Activated naive CD8-positive, alpha-beta T cell treated with anti-CD3 and anti-CD28 coated beads, Interleukin-2, amount 10 ng/mL, durations not matched to agents 7 days and 5 days (primary cell): Measurements from ENCODE around the gene COL4A6. TPM values are rescaled to one million over a fixed set of nuclear protein-coding genes. Genes with fewer than 3 reads are reported as not detected.
"Not testable (repeated sequence)": the region's sequence is repeated elsewhere in the genome, so short reads cannot be mapped to it uniquely, and the experiment has no call there.

ENCODE experiments used
- ATAC-seq: fragments of 150-1000 bp; cut with Tn5 transposase; one replicate; pipeline ENCODE4 v1.10.0; 2021; ENCODE audit warnings: low read depth, moderate library complexity
- POLR2A ChIA-PET: fragments of 350-600 bp; sonication (Branson Sonifier 250); formaldehyde crosslinking; loops from one replicate; lab custom pipeline; 2021; ENCODE audit warnings: antibody characterized with exemption; lab: Charles Lee
- DNase-seq: peaks from one replicate; pipeline ENCODE4 v3.0.0; 2021
- H3K27ac Mint-ChIP-seq: one replicate; pipeline ENCODE4 v1.8.0; 2022; ENCODE audit warnings: mild to moderate bottlenecking, mixed read lengths
- H3K27me3 Mint-ChIP-seq: one replicate; pipeline ENCODE4 v1.8.0; 2022; ENCODE audit warnings: mild to moderate bottlenecking, moderate library complexity, mixed read lengths
- H3K36me3 Mint-ChIP-seq: one replicate; pipeline ENCODE4 v1.8.0; 2021; ENCODE audit warnings: mild to moderate bottlenecking, mixed read lengths
- H3K4me1 Mint-ChIP-seq: one replicate; pipeline ENCODE4 v1.8.0; 2021; ENCODE audit warnings: mixed read lengths
- H3K4me3 Mint-ChIP-seq: one replicate; pipeline ENCODE4 v1.8.0; 2022; ENCODE audit warnings: mild to moderate bottlenecking, moderate library complexity, mixed read lengths
- H3K9me3 Mint-ChIP-seq: one replicate; pipeline ENCODE4 v1.8.0; 2021; ENCODE audit warnings: mixed read lengths
- total RNA-seq, 2 experiments: library from RNA; stranded (reverse); gene quantifications; one replicate each; pipeline ENCODE4 v1.2.3, GENCODE V29; 2021

COL4A6 gene
- not detected for total RNA-seq

DNA sequence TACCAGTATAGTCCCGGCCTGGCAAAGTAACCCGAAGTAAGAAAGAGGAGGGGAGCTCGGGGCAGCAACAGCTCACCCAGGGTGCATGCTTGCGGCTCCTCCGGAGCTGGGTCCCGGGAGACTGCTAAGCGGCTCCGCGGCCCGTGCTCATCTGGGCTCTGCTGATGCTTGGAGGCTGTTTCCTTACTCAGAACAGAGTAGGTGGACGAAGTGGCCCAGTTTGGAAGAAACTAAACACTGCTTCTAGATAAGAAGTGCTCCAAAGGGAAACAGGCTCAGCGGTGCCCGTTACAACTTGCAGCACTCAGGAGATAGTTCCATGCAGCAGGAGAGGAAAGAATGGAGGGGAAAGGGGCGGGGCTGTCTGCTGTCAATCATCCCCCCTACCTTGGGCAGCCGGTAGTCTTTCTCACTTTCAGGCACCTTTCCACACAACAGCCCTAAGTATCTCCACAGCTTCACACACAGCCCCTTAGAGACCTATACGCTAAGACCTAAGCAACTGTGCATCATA, at the start of gene COL4A6:
TSS of gene COL4A6 (minus strand) at position 313 of the 514 bp plus-strand sequence. CDS start at position 87, 226 bp downstream.
- peaks cover 1% of the 10 kb centered on the region for H3K4me1 Mint-ChIP-seq
- H3K4me3 Mint-ChIP-seq: no peak within 1 kb of the TSS
- POLR2A ChIA-PET: no interaction called here
- ATAC-seq (no peak), DNase-seq (no peak)
- no peak within 1 kb of the TSS for H3K27ac Mint-ChIP-seq
- no peaks in the 10 kb centered on the region for H3K36me3 Mint-ChIP-seq
- H3K9me3 Mint-ChIP-seq: no peaks in the 10 kb centered on the region
- peaks cover 27% of the 10 kb centered on the region for H3K27me3 Mint-ChIP-seq

DNA sequence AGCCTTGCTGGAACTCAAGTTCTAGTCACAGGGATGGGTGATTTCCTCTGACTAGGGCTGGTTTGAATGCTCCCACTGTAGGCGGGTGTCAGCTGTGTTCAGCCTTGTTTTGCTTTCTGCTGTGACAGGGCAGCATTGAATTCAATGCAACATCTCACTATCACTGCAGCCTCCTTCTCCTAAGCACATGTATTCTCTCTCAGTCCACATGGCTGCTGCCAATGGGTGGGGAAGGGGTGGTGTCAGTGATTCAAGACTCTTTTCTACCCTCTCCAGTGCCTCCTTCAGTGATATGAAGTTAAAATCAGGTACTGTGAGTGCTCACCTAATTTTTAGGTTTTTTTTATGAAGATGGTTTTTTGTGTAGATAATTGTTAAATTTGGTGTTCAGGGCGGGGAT, 47.7 kb upstream of the COL4A6 start:
- DNase-seq (no peak), ATAC-seq (no peak)
- no peak overlapping the region for H3K27ac Mint-ChIP-seq
- POLR2A ChIA-PET: no interaction called here
- H3K4me3 Mint-ChIP-seq: no peak overlapping the region
- no peaks in the 10 kb centered on the region for H3K27me3 Mint-ChIP-seq
- peaks cover 1% of the 10 kb centered on the region for H3K9me3 Mint-ChIP-seq
- H3K4me1 Mint-ChIP-seq: no peaks in the 10 kb centered on the region
- H3K36me3 Mint-ChIP-seq: no peaks in the 10 kb centered on the region

DNA sequence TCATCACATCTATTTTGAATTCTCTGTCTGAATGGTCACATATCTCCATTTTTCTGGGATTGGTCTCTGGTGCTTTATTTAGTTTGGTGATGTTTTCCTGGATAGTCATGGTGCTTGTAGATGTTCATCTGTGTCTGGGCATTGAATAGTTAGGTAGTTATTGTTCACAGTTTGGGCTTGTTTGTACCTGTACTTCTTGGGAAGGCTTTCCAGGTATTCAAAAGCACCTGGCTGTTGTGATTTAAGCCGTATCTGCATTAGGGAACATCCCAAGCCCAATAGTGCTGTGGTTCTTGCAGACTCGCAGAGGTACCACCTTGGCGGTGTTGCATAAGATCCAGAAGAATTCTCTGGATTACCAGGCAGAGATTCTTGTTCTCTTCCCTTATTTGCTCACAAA, 46.0 kb upstream of the COL4A6 start:
- no peak for ATAC-seq
- Mint-ChIP-seq H3K4me3 (no peak overlapping the region), H3K27me3 (no peaks in the 10 kb centered on the region), H3K27ac (no peak overlapping the region), H3K9me3 (peaks cover 1% of the 10 kb centered on the region), H3K36me3 (no peaks in the 10 kb centered on the region), H3K4me1 (no peaks in the 10 kb centered on the region)
- POLR2A ChIA-PET: no interaction called here
- DNase-seq: no peak

DNA sequence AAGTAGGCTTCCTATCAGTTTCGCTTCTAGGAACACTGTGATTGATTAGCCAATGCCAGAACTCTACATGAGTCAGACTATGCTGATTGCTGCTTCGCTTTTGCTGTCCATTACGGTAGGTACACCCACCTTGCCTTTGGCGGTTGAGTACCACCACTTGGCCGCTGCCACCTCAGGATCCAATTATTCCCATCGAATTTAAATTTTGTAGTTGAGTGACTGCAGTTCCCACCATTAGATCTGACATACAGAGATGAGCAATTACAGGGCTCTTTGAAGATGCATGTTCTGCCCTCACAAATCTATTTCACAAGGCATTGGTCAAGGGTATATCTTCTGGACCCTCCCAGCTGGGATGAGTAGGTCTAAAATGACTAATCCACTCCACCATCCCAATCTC, 43.3 kb upstream of the COL4A6 start:
- ATAC-seq, H3K4me1 Mint-ChIP-seq, H3K27ac Mint-ChIP-seq, H3K4me3 Mint-ChIP-seq, POLR2A ChIA-PET, DNase-seq, H3K27me3 Mint-ChIP-seq, H3K9me3 Mint-ChIP-seq, H3K36me3 Mint-ChIP-seq: not testable (repeated sequence)

DNA sequence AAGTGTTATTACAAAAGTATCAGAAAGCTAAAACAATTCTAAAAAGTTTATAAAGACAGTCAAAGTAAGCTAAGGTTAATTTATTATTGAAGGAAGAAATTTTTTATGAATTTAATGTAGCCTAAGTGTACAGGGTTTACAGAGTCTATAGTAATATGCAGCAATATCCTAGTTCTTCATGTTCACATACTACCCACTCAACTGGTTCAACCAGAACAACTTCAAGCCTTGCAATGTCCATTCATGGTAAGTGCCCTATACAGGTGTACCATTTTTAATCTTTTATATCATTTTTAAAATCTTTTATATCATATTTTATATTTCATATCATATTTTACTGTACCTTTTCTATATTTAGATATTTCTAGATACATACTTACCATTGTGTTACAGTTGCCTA, 35.8 kb upstream of the COL4A6 start:
- DNase-seq (no peak), ATAC-seq (no peak)
- no peak overlapping the region for H3K27ac Mint-ChIP-seq
- no peaks in the 10 kb centered on the region for H3K27me3 Mint-ChIP-seq
- no peak overlapping the region for H3K4me3 Mint-ChIP-seq
- POLR2A ChIA-PET: no interaction called here
- no peaks in the 10 kb centered on the region for H3K4me1 Mint-ChIP-seq
- peaks cover 2% of the 10 kb centered on the region for H3K9me3 Mint-ChIP-seq
- H3K36me3 Mint-ChIP-seq: no peaks in the 10 kb centered on the region

DNA sequence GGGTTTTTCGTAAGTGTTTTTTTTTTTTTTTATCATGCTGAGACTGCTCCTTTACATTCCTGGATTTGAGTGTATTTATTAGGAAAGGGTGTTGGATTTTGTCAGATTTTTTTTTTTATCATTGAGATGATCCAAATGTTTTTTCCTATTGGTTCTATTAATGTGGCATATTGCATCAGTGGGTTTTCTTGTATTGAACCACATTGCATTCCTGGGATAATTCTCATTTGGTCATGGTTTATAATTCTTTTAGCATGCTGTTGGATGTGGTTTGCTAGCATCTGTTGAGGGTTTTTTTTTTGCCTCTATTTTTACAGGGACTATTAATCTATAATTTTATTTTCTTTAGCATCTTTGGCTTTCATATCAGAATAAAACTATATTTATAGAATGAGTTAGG, 30.3 kb upstream of the COL4A6 start:
- no peaks in the 10 kb centered on the region for H3K4me1 Mint-ChIP-seq
- POLR2A ChIA-PET: no interaction called here
- no peaks in the 10 kb centered on the region for H3K27me3 Mint-ChIP-seq
- ATAC-seq: no peak
- no peak overlapping the region for H3K4me3 Mint-ChIP-seq
- no peaks in the 10 kb centered on the region for H3K9me3 Mint-ChIP-seq
- no peaks in the 10 kb centered on the region for H3K36me3 Mint-ChIP-seq
- no peak overlapping the region for H3K27ac Mint-ChIP-seq
- DNase-seq: no peak

DNA sequence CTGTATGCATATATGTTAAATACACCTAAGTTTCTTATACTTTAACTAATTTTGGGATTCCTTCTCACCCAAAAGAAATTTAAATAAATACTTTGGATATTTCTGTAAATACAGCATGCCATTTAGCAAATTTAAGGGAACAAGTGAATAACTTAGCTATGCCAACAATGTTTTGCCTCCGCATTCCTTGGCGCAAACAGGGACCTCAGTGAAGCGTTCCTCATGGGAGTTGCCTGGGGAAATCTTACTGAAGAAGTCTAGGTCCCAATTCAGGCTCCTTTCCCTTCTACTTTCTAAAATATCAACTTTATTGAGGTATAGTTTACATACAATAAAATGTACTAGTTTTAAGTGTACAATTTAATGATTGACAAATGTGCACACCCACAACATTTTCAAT, 26.4 kb upstream of the COL4A6 start:
- Mint-ChIP-seq H3K9me3 (no peaks in the 10 kb centered on the region), H3K36me3 (no peaks in the 10 kb centered on the region)

DNA sequence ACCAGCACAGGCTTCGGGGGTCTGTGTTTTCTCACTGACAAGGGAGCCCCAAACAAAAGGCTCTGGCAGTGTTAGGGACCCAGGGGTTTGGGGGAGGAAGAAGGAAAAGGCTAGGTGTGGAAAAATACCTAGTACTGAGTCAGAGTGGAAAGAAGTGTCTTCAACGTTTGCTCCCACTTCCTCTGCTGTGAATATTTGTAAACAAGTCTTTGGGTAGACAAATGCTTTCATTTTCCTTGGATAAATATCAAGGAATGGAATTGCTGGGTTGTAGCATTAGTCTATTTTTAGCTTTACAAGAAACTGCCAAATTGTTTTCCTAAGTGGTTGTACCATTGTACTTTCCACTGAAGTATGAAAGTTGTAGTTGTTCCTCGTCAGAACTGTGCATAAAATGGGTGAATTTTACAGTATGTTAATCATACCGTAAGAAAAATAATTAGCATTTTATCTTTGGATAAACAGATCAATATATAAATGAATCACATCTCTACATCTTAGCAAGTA, 18.8 kb upstream of the COL4A6 start:
- no peak for ATAC-seq
- no peak for DNase-seq
- no peak overlapping the region for H3K27ac Mint-ChIP-seq
- H3K4me1 Mint-ChIP-seq: no peaks in the 10 kb centered on the region
- H3K27me3 Mint-ChIP-seq: no peaks in the 10 kb centered on the region
- POLR2A ChIA-PET: no interaction called here
- no peaks in the 10 kb centered on the region for H3K36me3 Mint-ChIP-seq
- no peak overlapping the region for H3K4me3 Mint-ChIP-seq
- H3K9me3 Mint-ChIP-seq: no peaks in the 10 kb centered on the region

More for the DNA sequence above, 26.4 kb upstream of the COL4A6 start:
- POLR2A ChIA-PET: no interaction called here
- no peak for DNase-seq
- no peak overlapping the region for H3K4me3 Mint-ChIP-seq
- no peaks in the 10 kb centered on the region for H3K27me3 Mint-ChIP-seq
- H3K27ac Mint-ChIP-seq: no peak overlapping the region
- H3K4me1 Mint-ChIP-seq: no peaks in the 10 kb centered on the region
- no peak for ATAC-seq

DNA sequence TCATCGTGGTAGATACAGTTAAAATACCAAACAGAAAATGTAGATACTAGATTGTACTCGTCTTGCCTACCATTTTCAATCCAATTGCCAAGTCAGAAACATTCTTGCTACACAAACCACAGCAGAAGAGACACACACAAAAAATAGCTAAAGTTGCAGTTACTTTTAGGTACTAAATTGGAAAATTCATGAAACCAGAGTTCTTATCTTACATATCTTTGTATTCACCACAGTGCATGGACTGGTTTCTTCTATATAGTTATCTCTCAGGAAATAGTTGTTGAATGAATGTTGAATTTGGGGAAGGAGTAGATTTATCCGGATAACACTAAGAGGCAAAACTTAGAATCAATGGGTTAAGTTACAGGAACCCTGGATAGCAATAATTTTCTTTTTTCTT, 15.6 kb upstream of the COL4A6 start:
- POLR2A ChIA-PET: no interaction called here
- ATAC-seq: no peak
- Mint-ChIP-seq H3K4me3 (no peak overlapping the region), H3K27ac (no peak overlapping the region), H3K4me1 (no peaks in the 10 kb centered on the region), H3K9me3 (no peaks in the 10 kb centered on the region), H3K36me3 (no peaks in the 10 kb centered on the region), H3K27me3 (no peaks in the 10 kb centered on the region)
- no peak for DNase-seq

DNA sequence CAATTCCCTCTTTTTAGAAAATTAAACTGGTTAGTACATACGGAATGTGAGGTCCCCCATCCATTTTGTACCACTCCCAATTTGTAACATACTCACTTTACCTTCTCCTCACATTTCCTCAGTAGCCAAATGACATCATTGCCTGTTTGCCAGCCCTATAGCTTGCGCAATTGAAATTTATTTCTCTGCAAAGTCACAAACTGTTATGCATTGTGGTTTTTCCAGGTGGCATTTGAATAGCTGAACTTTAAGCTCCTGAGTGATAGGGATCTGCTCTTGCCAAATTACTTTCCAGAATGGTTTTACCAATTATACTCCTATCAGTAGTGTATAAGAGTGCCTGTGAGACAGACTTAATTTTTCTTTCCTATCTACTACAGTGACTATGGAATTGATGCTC, 9.1 kb upstream of the COL4A6 start:
- DNase-seq: no peak
- no peak overlapping the region for H3K27ac Mint-ChIP-seq
- no peaks in the 10 kb centered on the region for H3K36me3 Mint-ChIP-seq
- H3K9me3 Mint-ChIP-seq: no peaks in the 10 kb centered on the region
- POLR2A ChIA-PET: no interaction called here
- H3K27me3 Mint-ChIP-seq: no peaks in the 10 kb centered on the region
- H3K4me3 Mint-ChIP-seq: no peak overlapping the region
- ATAC-seq: no peak
- no peaks in the 10 kb centered on the region for H3K4me1 Mint-ChIP-seq

DNA sequence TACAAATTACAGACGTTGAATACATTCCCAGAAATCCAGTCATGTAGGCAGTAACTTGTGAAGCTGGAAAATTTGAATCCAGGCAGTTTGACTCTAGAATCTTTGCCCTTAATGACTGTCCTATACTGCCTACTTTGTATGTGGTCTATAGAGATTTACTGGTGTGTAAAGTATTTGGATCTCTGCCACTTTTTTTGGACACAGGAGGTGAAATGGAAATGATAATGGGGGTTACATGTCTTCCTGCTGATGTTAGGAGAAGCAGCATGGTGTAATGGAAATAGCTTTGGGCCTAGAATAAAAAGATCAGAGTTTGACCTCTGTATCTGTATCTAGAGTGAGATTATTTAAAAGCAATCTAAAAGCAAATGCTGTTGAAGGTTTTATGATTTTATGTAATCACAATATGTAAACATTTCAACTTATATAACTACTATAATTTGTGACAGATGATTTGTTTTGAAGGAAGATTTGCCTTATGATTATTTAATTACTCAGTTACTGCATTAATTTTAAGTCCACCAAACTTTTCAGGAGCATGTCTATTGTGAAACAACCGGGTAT, 4.8 kb upstream of the COL4A6 start:
- Mint-ChIP-seq H3K4me1 (peaks cover 1% of the 10 kb centered on the region), H3K27ac (no peak overlapping the region), H3K9me3 (no peaks in the 10 kb centered on the region), H3K27me3 (peaks cover 21% of the 10 kb centered on the region), H3K36me3 (no peaks in the 10 kb centered on the region), H3K4me3 (no peak overlapping the region)
- DNase-seq: no peak
- POLR2A ChIA-PET: no interaction called here
- ATAC-seq: no peak

DNA sequence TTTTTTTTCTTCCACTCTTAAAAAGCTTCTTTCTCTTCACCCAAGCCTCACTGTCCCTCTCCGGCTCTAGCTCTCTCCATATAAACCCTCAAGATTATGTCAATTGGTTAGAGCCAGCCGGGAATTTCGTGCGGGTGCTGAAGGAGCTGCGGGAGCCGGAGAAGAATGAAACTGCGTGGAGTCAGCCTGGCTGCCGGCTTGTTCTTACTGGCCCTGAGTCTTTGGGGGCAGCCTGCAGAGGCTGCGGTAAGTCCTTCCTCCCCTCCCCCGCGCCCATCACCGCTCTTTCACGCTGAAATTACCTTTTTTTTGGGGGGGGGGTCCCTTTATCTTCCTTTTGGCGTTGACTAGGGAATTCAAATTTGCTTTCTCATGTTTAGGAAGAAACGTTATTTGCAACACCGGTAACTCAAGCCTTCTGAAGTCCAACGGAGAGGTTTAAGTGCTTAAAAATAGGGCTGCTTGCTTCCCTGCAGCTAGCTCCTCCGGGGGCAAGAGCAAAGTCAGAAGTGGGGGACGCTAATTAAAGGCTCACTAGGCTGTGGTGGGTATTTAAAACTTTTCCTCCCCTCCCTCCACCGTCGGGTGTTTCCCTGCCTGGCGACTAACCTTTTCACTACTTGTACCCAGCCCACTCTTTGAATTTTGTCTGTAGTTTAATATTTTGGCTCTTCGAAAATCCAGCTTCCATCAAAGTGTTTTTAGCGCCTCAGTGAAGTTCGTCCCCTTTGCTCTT, 1.9 kb upstream of the COL4A6 start:
- ATAC-seq (no peak), DNase-seq (no peak)
- POLR2A ChIA-PET: no interaction called here
- no peak overlapping the region for H3K4me3 Mint-ChIP-seq
- no peak overlapping the region for H3K27ac Mint-ChIP-seq
- H3K36me3 Mint-ChIP-seq: no peaks in the 10 kb centered on the region
- H3K4me1 Mint-ChIP-seq: peaks cover 1% of the 10 kb centered on the region
- H3K27me3 Mint-ChIP-seq: peaks cover 27% of the 10 kb centered on the region
- H3K9me3 Mint-ChIP-seq: no peaks in the 10 kb centered on the region

DNA sequence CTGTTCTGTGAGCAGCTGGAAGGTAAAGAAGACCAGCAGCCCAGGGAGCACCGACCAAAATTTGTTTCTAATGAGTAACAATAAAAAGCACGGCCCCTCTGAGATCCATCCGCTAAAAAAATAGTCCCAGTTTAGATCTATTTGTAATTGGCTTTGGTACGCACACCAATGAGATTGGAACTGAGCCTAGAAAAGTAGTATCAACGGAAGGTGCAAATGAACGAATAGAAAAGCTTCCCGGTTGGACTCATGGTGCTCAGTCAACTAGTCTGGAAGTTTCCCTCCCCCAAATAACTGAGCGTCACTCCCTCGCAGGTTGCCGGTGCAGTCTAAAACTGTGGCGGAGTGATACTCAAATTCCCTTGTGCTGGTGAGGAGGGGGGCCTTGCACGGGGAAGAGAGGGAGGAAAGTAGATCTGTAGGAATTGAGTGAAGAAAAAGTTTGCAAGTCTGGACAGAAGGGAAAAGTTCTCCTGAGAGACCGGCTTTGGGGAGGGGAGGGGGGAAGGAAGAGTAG, 1.3 kb upstream of the COL4A6 start, which contains the start of gene COL4A5:
TSS of gene COL4A5 (plus strand) at position 413 of the 517 bp plus-strand sequence. CDS start 288 bp downstream, outside the sequence.
- H3K36me3 Mint-ChIP-seq: no peaks in the 10 kb centered on the region
- POLR2A ChIA-PET: no interaction called here
- peaks cover 1% of the 10 kb centered on the region for H3K4me1 Mint-ChIP-seq
- H3K9me3 Mint-ChIP-seq: no peaks in the 10 kb centered on the region
- no peak for DNase-seq
- H3K27me3 Mint-ChIP-seq: peaks cover 27% of the 10 kb centered on the region
- no peak within 1 kb of the TSS for H3K27ac Mint-ChIP-seq
- no peak for ATAC-seq
- no peak within 1 kb of the TSS for H3K4me3 Mint-ChIP-seq
